HEK293 (cell line): Measurements from ENCODE around the gene NOS1AP.

Source experiments
- BCL6B ChIP-seq: fragments of 450-650 bp; formaldehyde crosslinking; IDR thresholded peaks from 2 replicates; pipeline ENCODE4 v1.5.1; 2017; ENCODE audit warnings: missing biosample characterization, missing genetic modification characterization
- IKZF3 ChIP-seq: fragments of 450-650 bp; IDR thresholded peaks from 2 replicates; pipeline ENCODE4 v1.5.0; 2018; ENCODE audit warnings: missing biosample characterization, mild to moderate bottlenecking, missing genetic modification characterization, moderate library complexity
- KLF16 ChIP-seq: fragments of 450-650 bp; formaldehyde crosslinking; IDR thresholded peaks from 2 replicates; pipeline ENCODE4 v1.5.1; 2017; ENCODE audit warnings: missing biosample characterization, missing genetic modification characterization
- MEIS1 ChIP-seq: sonication (generic); formaldehyde crosslinking; IDR thresholded peaks from 2 replicates; pipeline ENCODE4 v1.8.1; 2022; ENCODE audit warnings: missing genetic modification reagents, mild to moderate bottlenecking, borderline replicate concordance
- SCRT2 ChIP-seq: fragments of 450-650 bp; formaldehyde crosslinking; IDR thresholded peaks from 2 replicates; pipeline ENCODE4 v1.5.1; 2016; ENCODE audit warnings: missing biosample characterization, missing genetic modification characterization
- WT1 ChIP-seq: fragments of 450-650 bp; formaldehyde crosslinking; IDR thresholded peaks from 2 replicates; pipeline ENCODE4 v1.5.1; 2016; ENCODE audit warnings: missing biosample characterization, missing genetic modification characterization
- YY1 ChIP-seq: fragments of 450-650 bp; formaldehyde crosslinking; IDR thresholded peaks from 2 replicates; pipeline ENCODE4 v1.5.1; 2018; ENCODE audit warnings: missing biosample characterization, missing genetic modification characterization
- ZBTB7A ChIP-seq: fragments of 450-650 bp; formaldehyde crosslinking; IDR thresholded peaks from 2 replicates; pipeline ENCODE4 v1.5.1; 2016; ENCODE audit warnings: low read depth, missing biosample characterization, missing genetic modification characterization
- ZBTB8A ChIP-seq: fragments of 450-650 bp; formaldehyde crosslinking; IDR thresholded peaks from 2 replicates; pipeline ENCODE4 v1.5.1; 2016; ENCODE audit warnings: missing biosample characterization, missing genetic modification characterization
- ZFP37 ChIP-seq: fragments of 450-650 bp; formaldehyde crosslinking; IDR thresholded peaks from 2 replicates; pipeline ENCODE4 v1.5.1; 2016; ENCODE audit warnings: missing biosample characterization, missing genetic modification characterization
- ZFP41 ChIP-seq: fragments of 450-650 bp; formaldehyde crosslinking; IDR thresholded peaks from 2 replicates; pipeline ENCODE4 v1.5.1; 2016; ENCODE audit warnings: missing biosample characterization, missing genetic modification characterization, borderline replicate concordance
- ZNF114 ChIP-seq: fragments of 450-650 bp; formaldehyde crosslinking; IDR thresholded peaks from 2 replicates; pipeline ENCODE4 v1.5.0; 2017; ENCODE audit warnings: missing biosample characterization, missing genetic modification characterization
- ZNF121 ChIP-seq: fragments of 450-650 bp; formaldehyde crosslinking; IDR thresholded peaks from 2 replicates; pipeline ENCODE4 v1.5.1; 2016; ENCODE audit warnings: missing biosample characterization, missing genetic modification characterization
- ZNF169 ChIP-seq: fragments of 450-650 bp; formaldehyde crosslinking; IDR thresholded peaks from 2 replicates; pipeline ENCODE4 v1.5.1; 2016; ENCODE audit warnings: missing biosample characterization, missing genetic modification characterization
- ZNF184 ChIP-seq: fragments of 450-650 bp; IDR thresholded peaks from 2 replicates; pipeline ENCODE4 v1.5.1; 2018; ENCODE audit warnings: missing biosample characterization, mild to moderate bottlenecking, missing genetic modification characterization
- ZNF202 ChIP-seq: fragments of 450-650 bp; formaldehyde crosslinking; IDR thresholded peaks from 2 replicates; pipeline ENCODE4 v1.5.1; 2016; ENCODE audit warnings: missing biosample characterization, missing genetic modification characterization, borderline replicate concordance
- ZNF211 ChIP-seq: fragments of 450-650 bp; formaldehyde crosslinking; IDR thresholded peaks from 2 replicates; pipeline ENCODE4 v1.5.1; 2016; ENCODE audit warnings: low read depth, missing biosample characterization, missing genetic modification characterization
- ZNF324 ChIP-seq: fragments of 450-650 bp; formaldehyde crosslinking; IDR thresholded peaks from 2 replicates; pipeline ENCODE4 v1.5.1; 2016; ENCODE audit warnings: missing biosample characterization, missing genetic modification characterization
- ZNF354C ChIP-seq: fragments of 450-650 bp; formaldehyde crosslinking; IDR thresholded peaks from 2 replicates; pipeline ENCODE4 v1.5.1; 2016; ENCODE audit warnings: missing biosample characterization, missing genetic modification characterization, low read depth, borderline replicate concordance
- ZNF501 ChIP-seq: fragments of 450-650 bp; formaldehyde crosslinking; IDR thresholded peaks from 2 replicates; pipeline ENCODE4 v1.5.1; 2016; ENCODE audit warnings: missing biosample characterization, missing genetic modification characterization
- ZNF560 ChIP-seq: fragments of 450-650 bp; formaldehyde crosslinking; IDR thresholded peaks from 2 replicates; pipeline ENCODE4 v1.5.1; 2017; ENCODE audit warnings: missing biosample characterization, missing genetic modification characterization, borderline replicate concordance
- ZNF610 ChIP-seq: fragments of 450-650 bp; formaldehyde crosslinking; IDR thresholded peaks from 2 replicates; pipeline ENCODE4 v1.5.1; 2016; ENCODE audit warnings: missing biosample characterization, missing genetic modification characterization, borderline replicate concordance
- ZNF664 ChIP-seq: fragments of 450-650 bp; formaldehyde crosslinking; IDR thresholded peaks from 2 replicates; pipeline ENCODE4 v1.5.1; 2016; ENCODE audit warnings: missing biosample characterization, missing genetic modification characterization
- ZNF747 ChIP-seq: fragments of 450-650 bp; formaldehyde crosslinking; IDR thresholded peaks from 2 replicates; pipeline ENCODE4 v1.5.1; 2016; ENCODE audit warnings: missing biosample characterization, missing genetic modification characterization
- ZSCAN16 ChIP-seq: fragments of 450-650 bp; formaldehyde crosslinking; IDR thresholded peaks from 2 replicates; pipeline ENCODE4 v1.5.1; 2016; ENCODE audit warnings: missing biosample characterization, missing genetic modification characterization
- TF ChIP-seq, protein P1 (sequence below): fragments of 450-650 bp; formaldehyde crosslinking; IDR thresholded peaks from 2 replicates; pipeline ENCODE4 v1.5.1; 2016; ENCODE audit warnings: missing biosample characterization, missing genetic modification characterization
- TF ChIP-seq, protein P2 (sequence below): fragments of 450-650 bp; formaldehyde crosslinking; IDR thresholded peaks from 2 replicates; pipeline ENCODE4 v1.5.1; 2017; ENCODE audit warnings: missing biosample characterization, missing genetic modification characterization
- TF ChIP-seq, protein P3 (sequence below): IDR thresholded peaks from 2 replicates; pipeline ENCODE4 v1.6.1; 2011; ENCODE audit warnings: mild to moderate bottlenecking, low read depth, low read length, borderline replicate concordance
- TF ChIP-seq, protein P4 (sequence below): fragments of 450-650 bp; formaldehyde crosslinking; IDR thresholded peaks from 2 replicates; pipeline ENCODE4 v1.5.1; 2016; ENCODE audit warnings: missing biosample characterization, missing genetic modification characterization
- TF ChIP-seq, protein P5 (sequence below): fragments of 450-650 bp; formaldehyde crosslinking; IDR thresholded peaks from 2 replicates; pipeline ENCODE4 v1.5.1; 2016; ENCODE audit warnings: missing biosample characterization, missing genetic modification characterization

The NOS1AP gene

GRCh38 chr1:162349635-162350330, 280.3 kb downstream of the NOS1AP start (continued):
- TF ChIP-seq ZNF184: no peak
- no peak for TF ChIP-seq WT1
- no peak for TF ChIP-seq ZNF501 (tag by site-specific recombination)
- TF ChIP-seq, protein P1, sequence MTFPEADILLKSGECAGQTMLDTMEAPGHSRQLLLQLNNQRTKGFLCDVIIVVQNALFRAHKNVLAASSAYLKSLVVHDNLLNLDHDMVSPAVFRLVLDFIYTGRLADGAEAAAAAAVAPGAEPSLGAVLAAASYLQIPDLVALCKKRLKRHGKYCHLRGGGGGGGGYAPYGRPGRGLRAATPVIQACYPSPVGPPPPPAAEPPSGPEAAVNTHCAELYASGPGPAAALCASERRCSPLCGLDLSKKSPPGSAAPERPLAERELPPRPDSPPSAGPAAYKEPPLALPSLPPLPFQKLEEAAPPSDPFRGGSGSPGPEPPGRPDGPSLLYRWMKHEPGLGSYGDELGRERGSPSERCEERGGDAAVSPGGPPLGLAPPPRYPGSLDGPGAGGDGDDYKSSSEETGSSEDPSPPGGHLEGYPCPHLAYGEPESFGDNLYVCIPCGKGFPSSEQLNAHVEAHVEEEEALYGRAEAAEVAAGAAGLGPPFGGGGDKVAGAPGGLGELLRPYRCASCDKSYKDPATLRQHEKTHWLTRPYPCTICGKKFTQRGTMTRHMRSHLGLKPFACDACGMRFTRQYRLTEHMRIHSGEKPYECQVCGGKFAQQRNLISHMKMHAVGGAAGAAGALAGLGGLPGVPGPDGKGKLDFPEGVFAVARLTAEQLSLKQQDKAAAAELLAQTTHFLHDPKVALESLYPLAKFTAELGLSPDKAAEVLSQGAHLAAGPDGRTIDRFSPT: 0 out of 2 replicates have a peak, but pooled peaks have one; percentile 22
- TF ChIP-seq, protein P2, sequence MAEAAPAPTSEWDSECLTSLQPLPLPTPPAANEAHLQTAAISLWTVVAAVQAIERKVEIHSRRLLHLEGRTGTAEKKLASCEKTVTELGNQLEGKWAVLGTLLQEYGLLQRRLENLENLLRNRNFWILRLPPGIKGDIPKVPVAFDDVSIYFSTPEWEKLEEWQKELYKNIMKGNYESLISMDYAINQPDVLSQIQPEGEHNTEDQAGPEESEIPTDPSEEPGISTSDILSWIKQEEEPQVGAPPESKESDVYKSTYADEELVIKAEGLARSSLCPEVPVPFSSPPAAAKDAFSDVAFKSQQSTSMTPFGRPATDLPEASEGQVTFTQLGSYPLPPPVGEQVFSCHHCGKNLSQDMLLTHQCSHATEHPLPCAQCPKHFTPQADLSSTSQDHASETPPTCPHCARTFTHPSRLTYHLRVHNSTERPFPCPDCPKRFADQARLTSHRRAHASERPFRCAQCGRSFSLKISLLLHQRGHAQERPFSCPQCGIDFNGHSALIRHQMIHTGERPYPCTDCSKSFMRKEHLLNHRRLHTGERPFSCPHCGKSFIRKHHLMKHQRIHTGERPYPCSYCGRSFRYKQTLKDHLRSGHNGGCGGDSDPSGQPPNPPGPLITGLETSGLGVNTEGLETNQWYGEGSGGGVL (tag by site-specific recombination): no peak
- TF ChIP-seq IKZF3 (tag by site-specific recombination): no peak
- TF ChIP-seq ZNF169 (tag by site-specific recombination): no peak
- TF ChIP-seq ZBTB8A (tag by site-specific recombination): no peak
- TF ChIP-seq ZNF610 (tag by site-specific recombination): no peak
- no peak for TF ChIP-seq ZFP41 (tag by site-specific recombination)
- no peak for TF ChIP-seq ZBTB7A
- TF ChIP-seq ZFP37: no peak
- TF ChIP-seq ZNF202 (tag by site-specific recombination): no peak
- TF ChIP-seq, protein P3, sequence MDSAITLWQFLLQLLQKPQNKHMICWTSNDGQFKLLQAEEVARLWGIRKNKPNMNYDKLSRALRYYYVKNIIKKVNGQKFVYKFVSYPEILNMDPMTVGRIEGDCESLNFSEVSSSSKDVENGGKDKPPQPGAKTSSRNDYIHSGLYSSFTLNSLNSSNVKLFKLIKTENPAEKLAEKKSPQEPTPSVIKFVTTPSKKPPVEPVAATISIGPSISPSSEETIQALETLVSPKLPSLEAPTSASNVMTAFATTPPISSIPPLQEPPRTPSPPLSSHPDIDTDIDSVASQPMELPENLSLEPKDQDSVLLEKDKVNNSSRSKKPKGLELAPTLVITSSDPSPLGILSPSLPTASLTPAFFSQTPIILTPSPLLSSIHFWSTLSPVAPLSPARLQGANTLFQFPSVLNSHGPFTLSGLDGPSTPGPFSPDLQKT: no peak
- no peak for TF ChIP-seq KLF16
- TF ChIP-seq ZNF121: no peak
- TF ChIP-seq SCRT2 (tag by site-specific recombination): no peak
- TF ChIP-seq, protein P4, sequence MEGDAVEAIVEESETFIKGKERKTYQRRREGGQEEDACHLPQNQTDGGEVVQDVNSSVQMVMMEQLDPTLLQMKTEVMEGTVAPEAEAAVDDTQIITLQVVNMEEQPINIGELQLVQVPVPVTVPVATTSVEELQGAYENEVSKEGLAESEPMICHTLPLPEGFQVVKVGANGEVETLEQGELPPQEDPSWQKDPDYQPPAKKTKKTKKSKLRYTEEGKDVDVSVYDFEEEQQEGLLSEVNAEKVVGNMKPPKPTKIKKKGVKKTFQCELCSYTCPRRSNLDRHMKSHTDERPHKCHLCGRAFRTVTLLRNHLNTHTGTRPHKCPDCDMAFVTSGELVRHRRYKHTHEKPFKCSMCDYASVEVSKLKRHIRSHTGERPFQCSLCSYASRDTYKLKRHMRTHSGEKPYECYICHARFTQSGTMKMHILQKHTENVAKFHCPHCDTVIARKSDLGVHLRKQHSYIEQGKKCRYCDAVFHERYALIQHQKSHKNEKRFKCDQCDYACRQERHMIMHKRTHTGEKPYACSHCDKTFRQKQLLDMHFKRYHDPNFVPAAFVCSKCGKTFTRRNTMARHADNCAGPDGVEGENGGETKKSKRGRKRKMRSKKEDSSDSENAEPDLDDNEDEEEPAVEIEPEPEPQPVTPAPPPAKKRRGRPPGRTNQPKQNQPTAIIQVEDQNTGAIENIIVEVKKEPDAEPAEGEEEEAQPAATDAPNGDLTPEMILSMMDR (tag by site-specific recombination): no peak
- no peak for TF ChIP-seq YY1
- TF ChIP-seq ZNF747: no peak
- TF ChIP-seq ZNF664 (tag by site-specific recombination): no peak
- no peak for TF ChIP-seq BCL6B
- TF ChIP-seq MEIS1 (CRISPR knock-in tag): no peak
- no peak for TF ChIP-seq ZNF324 (tag by site-specific recombination)
- no peak for TF ChIP-seq ZNF211 (tag by site-specific recombination)
- TF ChIP-seq, protein P5, sequence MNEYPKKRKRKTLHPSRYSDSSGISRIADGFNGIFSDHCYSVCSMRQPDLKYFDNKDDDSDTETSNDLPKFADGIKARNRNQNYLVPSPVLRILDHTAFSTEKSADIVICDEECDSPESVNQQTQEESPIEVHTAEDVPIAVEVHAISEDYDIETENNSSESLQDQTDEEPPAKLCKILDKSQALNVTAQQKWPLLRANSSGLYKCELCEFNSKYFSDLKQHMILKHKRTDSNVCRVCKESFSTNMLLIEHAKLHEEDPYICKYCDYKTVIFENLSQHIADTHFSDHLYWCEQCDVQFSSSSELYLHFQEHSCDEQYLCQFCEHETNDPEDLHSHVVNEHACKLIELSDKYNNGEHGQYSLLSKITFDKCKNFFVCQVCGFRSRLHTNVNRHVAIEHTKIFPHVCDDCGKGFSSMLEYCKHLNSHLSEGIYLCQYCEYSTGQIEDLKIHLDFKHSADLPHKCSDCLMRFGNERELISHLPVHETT (tag by site-specific recombination): no peak
- no peak for TF ChIP-seq ZNF354C (tag by site-specific recombination)
- no peak for TF ChIP-seq ZNF114 (tag by site-specific recombination)
- no peak for TF ChIP-seq ZNF560
- no peak for TF ChIP-seq ZSCAN16 (tag by site-specific recombination)
